Ishikawa (cell line): Measurements from ENCODE around the gene NUBP1.

Source experiments
- CEBPB ChIP-seq: IDR thresholded peaks from 2 replicates; pipeline ENCODE4 v1.6.1; 2012
- EGR1 ChIP-seq: IDR thresholded peaks from 2 replicates; pipeline ENCODE4 v1.6.1; 2012
- EP300 ChIP-seq: IDR thresholded peaks from 2 replicates; pipeline ENCODE4 v1.6.1; 2012; ENCODE audit warnings: borderline replicate concordance
- NFIC ChIP-seq: IDR thresholded peaks from 2 replicates; pipeline ENCODE4 v1.6.1; 2012
- RAD21 ChIP-seq: IDR thresholded peaks from 2 replicates; pipeline ENCODE4 v1.6.1; 2012; ENCODE audit warnings: low read depth
- TAF1 ChIP-seq: IDR thresholded peaks from 2 replicates; pipeline ENCODE4 v1.6.1; 2012; ENCODE audit warnings: low read depth, mild to moderate bottlenecking
- TCF12 ChIP-seq: IDR thresholded peaks from 2 replicates; pipeline ENCODE4 v1.6.1; 2012; ENCODE audit warnings: low read depth
- YY1 ChIP-seq: IDR thresholded peaks from 2 replicates; pipeline ENCODE4 v1.6.1; 2012; ENCODE audit warnings: low read depth
- TF ChIP-seq, protein P1 (sequence below): IDR thresholded peaks from 2 replicates; pipeline ENCODE4 v1.6.1; 2012
- TF ChIP-seq, protein P2 (sequence below): IDR thresholded peaks from 2 replicates; pipeline ENCODE4 v1.6.1; 2012; ENCODE audit warnings: low read depth, mild to moderate bottlenecking
- TF ChIP-seq, protein P3 (sequence below): IDR thresholded peaks from 2 replicates; pipeline ENCODE4 v1.6.1; 2012

DNA sequence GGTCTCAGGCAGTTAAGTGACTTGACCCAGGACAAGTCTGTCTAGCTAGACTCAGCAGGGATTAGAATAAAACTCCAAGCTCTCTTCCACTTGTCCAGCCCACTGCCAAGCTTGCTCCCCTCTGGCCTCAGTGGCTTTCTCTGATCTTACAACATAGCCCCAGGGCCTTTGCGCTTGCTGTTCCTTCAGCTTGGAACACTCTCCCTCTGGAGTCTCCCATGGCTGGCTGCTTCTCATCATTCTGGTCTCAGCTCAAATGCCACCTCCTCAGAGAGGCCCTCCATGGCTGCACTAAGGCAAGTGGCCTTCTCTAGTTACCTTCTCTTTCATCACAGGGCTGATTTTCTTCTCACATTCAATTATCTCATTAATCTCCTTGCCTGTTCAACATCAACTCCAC lies 73.9 kb downstream of the NUBP1 start:
- no peak for TF ChIP-seq NFIC
- TF ChIP-seq, protein P1, sequence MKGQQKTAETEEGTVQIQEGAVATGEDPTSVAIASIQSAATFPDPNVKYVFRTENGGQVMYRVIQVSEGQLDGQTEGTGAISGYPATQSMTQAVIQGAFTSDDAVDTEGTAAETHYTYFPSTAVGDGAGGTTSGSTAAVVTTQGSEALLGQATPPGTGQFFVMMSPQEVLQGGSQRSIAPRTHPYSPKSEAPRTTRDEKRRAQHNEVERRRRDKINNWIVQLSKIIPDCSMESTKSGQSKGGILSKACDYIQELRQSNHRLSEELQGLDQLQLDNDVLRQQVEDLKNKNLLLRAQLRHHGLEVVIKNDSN: no peak
- TF ChIP-seq TAF1: no peak
- TF ChIP-seq CEBPB: no peak
- no peak for TF ChIP-seq YY1
- TF ChIP-seq, protein P2, sequence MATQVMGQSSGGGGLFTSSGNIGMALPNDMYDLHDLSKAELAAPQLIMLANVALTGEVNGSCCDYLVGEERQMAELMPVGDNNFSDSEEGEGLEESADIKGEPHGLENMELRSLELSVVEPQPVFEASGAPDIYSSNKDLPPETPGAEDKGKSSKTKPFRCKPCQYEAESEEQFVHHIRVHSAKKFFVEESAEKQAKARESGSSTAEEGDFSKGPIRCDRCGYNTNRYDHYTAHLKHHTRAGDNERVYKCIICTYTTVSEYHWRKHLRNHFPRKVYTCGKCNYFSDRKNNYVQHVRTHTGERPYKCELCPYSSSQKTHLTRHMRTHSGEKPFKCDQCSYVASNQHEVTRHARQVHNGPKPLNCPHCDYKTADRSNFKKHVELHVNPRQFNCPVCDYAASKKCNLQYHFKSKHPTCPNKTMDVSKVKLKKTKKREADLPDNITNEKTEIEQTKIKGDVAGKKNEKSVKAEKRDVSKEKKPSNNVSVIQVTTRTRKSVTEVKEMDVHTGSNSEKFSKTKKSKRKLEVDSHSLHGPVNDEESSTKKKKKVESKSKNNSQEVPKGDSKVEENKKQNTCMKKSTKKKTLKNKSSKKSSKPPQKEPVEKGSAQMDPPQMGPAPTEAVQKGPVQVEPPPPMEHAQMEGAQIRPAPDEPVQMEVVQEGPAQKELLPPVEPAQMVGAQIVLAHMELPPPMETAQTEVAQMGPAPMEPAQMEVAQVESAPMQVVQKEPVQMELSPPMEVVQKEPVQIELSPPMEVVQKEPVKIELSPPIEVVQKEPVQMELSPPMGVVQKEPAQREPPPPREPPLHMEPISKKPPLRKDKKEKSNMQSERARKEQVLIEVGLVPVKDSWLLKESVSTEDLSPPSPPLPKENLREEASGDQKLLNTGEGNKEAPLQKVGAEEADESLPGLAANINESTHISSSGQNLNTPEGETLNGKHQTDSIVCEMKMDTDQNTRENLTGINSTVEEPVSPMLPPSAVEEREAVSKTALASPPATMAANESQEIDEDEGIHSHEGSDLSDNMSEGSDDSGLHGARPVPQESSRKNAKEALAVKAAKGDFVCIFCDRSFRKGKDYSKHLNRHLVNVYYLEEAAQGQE: no peak
- no peak for TF ChIP-seq EP300
- TF ChIP-seq TCF12: no peak
- TF ChIP-seq, protein P3, sequence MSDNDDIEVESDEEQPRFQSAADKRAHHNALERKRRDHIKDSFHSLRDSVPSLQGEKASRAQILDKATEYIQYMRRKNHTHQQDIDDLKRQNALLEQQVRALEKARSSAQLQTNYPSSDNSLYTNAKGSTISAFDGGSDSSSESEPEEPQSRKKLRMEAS: no peak
- TF ChIP-seq RAD21: no peak
- no peak for TF ChIP-seq EGR1
